Left colon (tissue), 2 donors: ENCODE results near the gene ANKS1A. TPM values are rescaled to one million over a fixed set of nuclear protein-coding genes. Genes with fewer than 3 reads are reported as not detected.
"Not testable (repeated sequence)": the region's sequence is repeated elsewhere in the genome, so short reads cannot be mapped to it uniquely, and the experiment has no call there.

Source experiments
- ATAC-seq: fragments of 200-7000 bp; cut with Tn5 transposase; one replicate; pipeline ENCODE4 v1.9.1; 2020; ENCODE audit warnings: mild to moderate bottlenecking, moderate library complexity
- DNase-seq, 2 donors: peaks; one replicate each; pipeline ENCODE4 v3.0.0-alpha.2; 2020
- intact Hi-C, 2 donors: fragments of 100-400 bp; cut with DNase I in 1 of 2; cut with micrococcal nuclease in 1 of 2; formaldehyde crosslinking; loops; one replicate each; pipeline versions ENCODE4 v1.11.2 to v1.14.0; 2022; cut with DNase I, micrococcal nuclease
- total RNA-seq, 2 donors: library from RNA; stranded (reverse); fragmentation: NEBNext Ultra II Directional; extraction: Animal tissue kit (Norgen Biotek cat#: 25700); gene quantifications; one replicate each; pipeline ENCODE4 v1.2.1, GENCODE V29; 2021
- donor health status: DM: no; HTN: no; CAD: no.
- donor health status: DM: yes; HTN: yes; CAD: no.

Gene ANKS1A
- total RNA-seq, 2 donors from 2014 or later, result 31.8 to 32.0 TPM

DNA sequence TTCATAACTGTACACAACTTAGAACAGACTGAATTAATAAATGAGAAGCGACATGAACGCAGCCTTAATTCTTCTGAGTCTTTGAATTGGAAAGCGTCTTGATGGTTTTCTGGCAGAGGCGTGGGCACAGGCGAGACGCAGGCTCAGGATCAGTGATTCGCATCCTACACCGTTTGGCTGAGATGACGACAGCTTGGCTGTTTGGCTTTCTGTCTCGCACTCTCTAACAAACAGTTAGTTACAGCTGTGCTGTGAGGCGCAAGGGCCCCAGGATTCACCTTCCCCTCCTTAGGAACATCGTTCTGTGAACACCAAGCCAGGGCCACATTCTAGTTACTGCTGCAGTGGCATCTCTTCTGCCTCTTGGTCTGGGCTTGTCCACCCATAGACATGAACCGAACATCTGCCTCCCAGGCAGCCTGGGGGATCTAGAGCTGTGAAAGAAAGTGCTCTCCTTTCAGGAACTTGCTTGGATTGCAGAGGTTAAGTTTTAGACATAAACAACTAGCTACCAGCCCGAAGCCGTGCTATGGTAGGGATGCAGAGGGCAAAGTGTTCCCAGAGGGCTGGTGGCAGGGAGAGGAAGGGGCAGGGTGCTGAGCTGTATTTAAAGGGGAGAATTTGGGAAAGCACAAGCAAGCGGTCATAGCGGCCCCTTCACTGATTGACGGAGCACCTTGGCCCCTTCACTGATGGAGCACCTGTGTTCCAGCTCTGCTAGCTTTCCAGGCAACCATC is 202.5 kb downstream of the ANKS1A start:
- intact Hi-C loops, result no loop called here
- DNase-seq (no peak), ATAC-seq (no peak)

DNA sequence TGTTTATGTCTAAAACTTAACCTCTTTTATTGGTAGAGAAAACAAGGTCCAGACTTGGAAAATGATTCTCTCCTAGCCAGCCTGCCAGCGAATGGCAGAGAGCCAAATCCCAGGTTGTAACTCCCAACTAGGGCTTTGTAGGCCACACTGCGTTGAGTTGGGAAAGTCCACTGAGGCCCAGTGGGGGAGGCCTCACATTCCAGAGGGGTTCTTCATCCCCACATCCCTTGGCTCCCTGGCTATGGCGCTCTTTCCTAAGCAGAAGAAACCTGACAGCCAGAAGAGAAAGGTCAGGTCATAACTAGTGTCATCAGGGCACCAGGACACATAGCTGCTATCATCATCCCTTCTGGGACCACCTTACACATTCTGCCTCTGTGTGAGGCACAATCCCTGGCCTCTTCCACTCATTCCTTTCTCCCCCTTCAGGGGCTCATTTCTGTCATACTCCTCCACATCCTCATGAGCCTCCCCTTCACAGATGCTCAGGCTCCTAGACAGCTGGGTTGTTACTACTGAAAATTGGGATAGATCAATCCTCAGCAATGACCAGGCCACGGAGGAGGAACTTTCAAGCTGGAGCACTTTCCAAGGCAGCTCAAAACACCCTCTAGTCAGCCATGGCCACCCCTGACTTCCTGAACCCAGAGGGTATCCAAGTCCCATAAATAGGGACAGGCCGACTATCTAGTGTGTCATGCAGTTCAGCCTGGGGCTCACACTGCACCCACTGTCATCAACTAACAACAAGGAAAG is 203.5 kb downstream of the ANKS1A start:
- DNase-seq (no peak), ATAC-seq (peak; percentile 7)
- intact Hi-C loops, result no loop called here

DNA sequence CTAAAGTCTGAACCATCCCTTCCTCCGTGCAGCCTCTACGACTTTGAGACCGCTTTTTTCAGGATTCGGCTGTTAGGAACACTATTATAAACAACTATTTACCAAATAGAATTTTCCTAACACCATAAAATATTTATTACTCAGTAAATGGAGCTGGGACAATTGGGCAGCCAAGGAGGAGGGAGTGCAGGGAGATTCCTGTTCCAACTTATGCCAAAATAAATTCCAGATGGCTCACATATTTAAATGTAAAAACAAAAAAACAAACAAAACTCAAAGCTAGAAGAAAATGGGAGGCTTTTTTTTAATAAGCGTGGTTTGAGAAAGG is 204.0 kb downstream of the ANKS1A start:
- intact Hi-C loops, result no loop called here
- DNase-seq (no peak), ATAC-seq (no peak)

DNA sequence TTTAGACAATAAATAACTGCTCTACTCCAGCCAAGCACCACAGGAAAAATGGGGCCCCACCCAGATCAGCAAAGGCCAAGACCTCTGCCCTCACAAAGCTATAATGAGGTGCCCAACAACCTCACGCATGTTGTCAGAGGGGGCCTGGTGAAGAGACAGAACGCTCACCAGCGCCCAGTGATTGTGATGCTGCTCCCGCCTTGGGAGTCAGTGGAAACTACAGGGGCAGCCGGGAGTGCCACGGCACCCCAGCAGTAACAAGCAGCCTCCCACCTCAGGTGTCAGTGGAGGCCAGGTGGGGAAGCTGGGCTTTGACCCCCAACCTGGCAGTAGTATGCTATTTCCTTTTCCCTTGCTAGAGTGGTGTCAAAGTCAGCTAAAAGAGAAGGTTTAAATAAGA is 204.7 kb downstream of the ANKS1A start:
- no peak for ATAC-seq
- intact Hi-C loops, result no loop called here
- DNase-seq, result no peak

DNA sequence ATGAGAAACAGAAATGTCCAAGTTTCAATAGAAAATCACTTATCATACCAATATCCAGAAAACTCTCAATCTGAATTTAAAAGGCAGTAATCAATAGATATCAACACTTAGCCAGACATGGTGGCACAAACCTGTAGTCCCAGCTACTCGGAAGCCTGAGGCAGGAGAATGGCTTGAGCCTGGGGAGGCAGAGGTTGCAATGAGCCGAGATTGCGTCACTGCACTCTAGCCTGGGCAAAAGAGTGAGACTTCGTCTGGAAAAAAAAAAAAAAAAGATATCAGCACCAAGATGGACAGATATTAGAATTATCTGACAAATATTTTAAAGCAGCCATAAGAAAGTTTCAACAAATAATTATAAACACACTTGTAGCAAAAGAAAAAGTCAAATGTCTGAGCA is 205.1 kb downstream of the ANKS1A start:
- intact Hi-C loops, result no loop called here
- no peak for DNase-seq
- no peak for ATAC-seq

GRCh38 chr6:35096129-35096862 is 207.2 kb downstream of the ANKS1A start:
- DNase-seq (no peak), ATAC-seq (no peak)
- intact Hi-C loops, result no loop called here

DNA sequence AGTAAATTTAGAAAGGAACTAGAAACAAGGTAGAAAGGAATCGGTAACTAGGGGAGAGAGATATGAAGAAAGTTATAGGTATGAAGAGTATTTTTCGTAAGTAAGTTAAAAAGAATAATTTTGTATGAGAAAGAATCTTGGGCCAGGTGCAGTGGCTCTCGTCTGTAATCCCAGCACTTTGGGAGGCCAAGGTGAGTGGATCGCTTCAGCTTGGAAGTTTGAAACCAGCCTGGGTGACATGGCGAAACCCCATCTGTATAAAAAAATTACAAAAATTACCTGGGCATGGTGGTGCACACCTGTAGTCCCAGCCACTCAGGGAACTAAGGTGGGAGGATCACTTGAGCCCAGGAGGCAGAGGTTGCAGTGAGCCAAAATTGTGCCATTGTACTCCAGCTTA is 210.1 kb downstream of the ANKS1A start:
- ATAC-seq (no peak), DNase-seq (no peak)
- intact Hi-C loops, result no loop called here

- DNase-seq, result no peak
- ATAC-seq, result no peak
- intact Hi-C loops, result no loop called here
Measured at GRCh38 chr6:35105078-35105477, 216.0 kb downstream of the ANKS1A start.

DNA sequence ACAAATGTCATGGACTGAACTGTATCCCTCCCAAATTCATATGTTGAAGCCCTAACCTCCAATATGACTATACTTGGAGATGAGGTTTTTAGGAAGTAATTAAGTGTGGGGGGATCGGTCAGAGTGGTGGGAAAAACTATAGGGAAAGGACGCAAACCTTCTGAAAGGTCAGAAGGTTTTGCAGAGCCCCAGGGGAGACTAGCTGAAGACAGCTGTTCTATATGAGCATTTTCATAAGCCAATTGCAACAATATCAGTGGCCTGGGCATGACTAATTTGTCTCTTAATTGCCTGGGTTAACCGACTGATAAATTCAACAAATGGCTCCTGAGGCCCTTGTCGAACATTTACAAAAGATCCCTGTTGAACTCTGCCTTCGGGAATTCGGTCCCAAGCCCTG is 217.0 kb downstream of the ANKS1A start:
- ATAC-seq, intact Hi-C loops, DNase-seq: not testable (repeated sequence)

GRCh38 chr6:35107208-35107607 is 218.2 kb downstream of the ANKS1A start:
- intact Hi-C loops, DNase-seq: not testable (repeated sequence)
- peak; percentile 8 for ATAC-seq

- ATAC-seq (peak; percentile 96), DNase-seq (peak; percentile 67 to 81)
Measured at GRCh38 chr6:35107761-35108160, 218.7 kb downstream of the ANKS1A start.

GRCh38 chr6:35108309-35108885 is 219.3 kb downstream of the ANKS1A start:
- no peak for DNase-seq
- intact Hi-C loops, result no loop called here
- peak; percentile 66 for ATAC-seq

More at GRCh38 chr6:35107761-35108160, 218.7 kb downstream of the ANKS1A start:
- intact Hi-C loops, result not testable (repeated sequence)

DNA sequence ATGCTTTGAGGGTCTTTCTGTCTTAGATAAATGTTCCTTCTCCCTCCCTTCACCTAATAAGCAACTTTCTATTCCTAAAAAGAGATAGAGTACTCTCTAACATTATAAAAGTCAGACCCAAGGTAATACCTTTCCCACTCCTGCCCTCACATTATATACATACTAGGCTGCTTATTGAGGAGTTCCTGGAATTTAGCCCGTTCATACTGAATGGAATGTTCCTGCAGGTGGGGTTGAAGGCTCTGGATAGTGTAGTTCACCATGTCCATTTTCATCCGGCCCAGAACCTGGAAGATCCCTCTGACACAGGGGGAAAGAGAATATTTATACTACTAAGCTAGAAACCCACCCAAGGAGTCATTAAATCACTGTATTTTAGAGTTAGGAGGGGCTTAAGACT is 231.7 kb downstream of the ANKS1A start:
- intact Hi-C loops, result no loop called here
- no peak for DNase-seq

DNA sequence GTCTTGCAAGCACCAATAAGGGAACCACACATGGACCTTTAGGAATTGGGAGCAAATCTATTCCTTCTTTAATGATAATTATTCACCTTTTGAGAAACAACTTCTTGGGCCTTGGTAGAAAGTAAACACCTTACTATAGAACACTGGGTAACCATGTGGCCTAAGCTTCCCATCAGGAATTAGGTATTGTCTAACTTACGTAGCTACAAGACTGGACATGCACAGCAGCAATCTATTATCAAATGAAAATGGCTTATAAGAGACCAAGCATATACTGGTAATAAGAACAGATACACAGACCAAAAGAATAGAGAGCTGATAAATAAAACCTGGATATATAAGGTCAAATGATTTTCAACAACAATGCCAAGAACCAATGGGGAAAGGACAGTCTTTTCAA is 235.3 kb downstream of the ANKS1A start:
- DNase-seq (no peak), ATAC-seq (no peak)
- intact Hi-C loops, result no loop called here

More for the DNA sequence above, 231.7 kb downstream of the ANKS1A start:
- ATAC-seq, result no peak

DNA sequence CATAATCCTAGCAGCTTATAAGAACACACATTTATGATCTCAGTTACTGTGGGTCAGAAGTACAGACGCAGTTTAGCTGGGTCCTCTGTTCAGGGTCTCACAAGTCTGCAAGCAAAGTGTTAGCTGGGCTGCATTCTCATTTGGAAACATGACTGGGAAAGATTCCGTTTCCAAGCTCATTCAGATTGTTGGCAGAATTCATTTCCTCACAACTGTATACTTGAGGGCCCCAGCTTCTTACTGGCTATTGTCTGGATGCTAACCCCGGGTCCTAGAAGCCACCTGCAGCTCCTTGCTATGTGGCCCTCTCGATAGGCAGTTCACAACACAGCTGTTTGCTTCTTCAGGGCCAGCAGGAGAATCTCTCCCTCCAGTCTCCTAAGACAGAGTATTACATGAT is 239.0 kb downstream of the ANKS1A start:
- intact Hi-C loops, result no loop called here
- DNase-seq, result no peak

DNA sequence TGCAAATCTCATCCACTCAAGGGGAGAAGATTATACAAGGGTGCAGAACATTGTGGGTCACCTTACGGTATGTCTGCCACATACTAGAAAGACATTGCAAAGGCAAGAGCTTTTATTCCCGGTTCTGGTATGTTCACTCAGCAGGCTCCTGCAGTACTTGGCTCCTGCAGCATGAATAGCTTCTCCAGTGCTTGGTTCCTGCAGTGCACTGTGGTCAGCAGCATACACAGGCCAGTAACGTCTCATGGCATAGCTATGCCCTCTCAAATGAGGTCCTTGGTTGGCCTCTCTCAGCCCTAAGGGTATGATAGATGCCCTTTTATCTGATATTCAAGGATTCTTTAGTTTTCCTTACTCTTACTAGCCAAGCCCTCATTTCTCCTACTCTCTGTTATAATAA is 239.4 kb downstream of the ANKS1A start:
- DNase-seq (no peak), ATAC-seq (no peak)
- intact Hi-C loops, result no loop called here

More for the DNA sequence above, 239.0 kb downstream of the ANKS1A start:
- no peak for ATAC-seq

DNA sequence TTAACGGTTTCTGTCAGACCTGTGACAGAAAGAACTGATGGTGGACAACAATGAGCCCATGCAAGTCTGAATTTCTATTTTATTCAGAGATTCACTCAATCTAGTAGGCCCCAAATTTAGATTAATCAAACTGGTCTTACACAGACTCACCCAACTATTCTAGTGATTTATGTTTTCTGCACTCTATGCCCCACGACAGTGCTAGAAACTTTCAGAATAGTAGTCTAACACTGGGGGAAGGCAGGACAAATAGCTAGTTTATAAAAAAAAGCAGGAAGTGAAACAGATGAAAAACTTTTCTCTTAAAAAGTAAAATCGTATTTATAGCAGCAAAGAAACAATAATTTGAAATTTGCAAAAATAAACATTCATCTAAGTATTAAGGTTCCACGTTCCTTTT is 247.1 kb downstream of the ANKS1A start:
- intact Hi-C loops, result loop anchor here in 1 of 2 donors (10.0 kb wide), 1 partner anchor 71 kb away; no protein-coding TSS in a partner anchor
- DNase-seq (no peak), ATAC-seq (no peak)

DNA sequence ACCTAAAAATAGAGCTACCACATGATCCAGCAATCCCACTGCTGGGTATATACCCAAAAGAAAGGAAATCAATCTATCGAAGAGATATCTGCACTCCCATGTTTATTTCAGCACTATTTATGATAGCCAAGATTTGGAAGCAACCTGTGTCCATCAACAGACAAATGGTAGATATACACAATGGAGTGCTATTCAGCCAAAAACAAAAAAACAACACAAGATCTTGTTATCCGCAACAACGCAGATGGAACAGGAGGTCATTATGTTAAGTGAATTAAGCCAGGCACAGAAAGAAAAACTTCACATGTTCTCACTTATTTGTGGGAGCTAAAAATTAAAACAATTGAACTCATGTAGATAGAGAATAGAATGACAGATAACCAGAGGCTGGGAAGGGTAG is 249.1 kb downstream of the ANKS1A start:
- DNase-seq, ATAC-seq: not testable (repeated sequence)
- intact Hi-C loops, result loop anchor here in 1 of 2 donors (2.0 to 10.0 kb wide), 2 partner anchors 73 to 151 kb away; no protein-coding TSS in a partner anchor

DNA sequence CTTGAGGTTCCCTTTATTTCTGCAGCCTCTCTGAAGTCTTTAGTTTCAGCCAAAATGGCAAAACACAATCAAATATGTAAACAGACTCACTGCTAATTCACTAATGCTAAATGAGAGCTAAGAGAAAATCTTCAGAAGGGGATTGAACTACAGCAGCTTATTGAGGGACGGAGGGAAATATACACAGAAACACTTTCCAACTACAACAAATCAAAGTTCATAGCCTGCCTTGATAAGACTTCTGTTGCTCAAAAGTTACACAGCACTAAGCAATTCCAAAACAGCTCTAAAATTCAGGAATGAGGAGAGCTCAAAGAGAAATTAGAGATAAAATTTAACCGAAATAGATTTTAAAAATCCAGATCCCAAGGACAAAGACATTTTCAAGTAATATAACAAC is 250.4 kb downstream of the ANKS1A start:
- intact Hi-C loops, result loop anchor here in 1 of 2 donors (2.0 to 10.0 kb wide), 2 partner anchors 75 to 153 kb away; no protein-coding TSS in a partner anchor
- ATAC-seq, result peak; percentile 53
- no peak for DNase-seq
